ENCODE measurements around the gene RPIA. TPM values are rescaled to one million over a fixed set of nuclear protein-coding genes. Genes with fewer than 3 reads are reported as not detected.

The RPIA gene
- total RNA-seq, 3 donors from 2014 or later = 17.5 to 29.7 (median 25.7) TPM

- Histone ChIP-seq H3K9me3 (no peaks in the 10 kb centered on the region), H3K4me3 (no peak overlapping the region), H3K36me3 (ENCODE audit: low read depth) (no peaks in the 10 kb centered on the region), H3K4me1 (ENCODE audit: low read depth) (no peaks in the 10 kb centered on the region)
- DNase-seq (no peak), ATAC-seq (no peak)
- intact Hi-C loops (cut with DNase I, micrococcal nuclease) = no loop called here
- no peak for TF ChIP-seq CTCF (IDR thresholded peaks at IDR 0.05)
These were observed 45.0 kb downstream of the RPIA start for GRCh38 chr2:88736437-88736836.

GRCh38 chr2:88737385-88737784 is 45.9 kb downstream of the RPIA start:
- intact Hi-C loops (cut with DNase I, micrococcal nuclease) = no loop called here
- H3K36me3 ChIP-seq (ENCODE audit: low read depth) = no peaks in the 10 kb centered on the region
- ATAC-seq = no peak

GRCh38 chr2:88738271-88738670 is 46.8 kb downstream of the RPIA start:
- Histone ChIP-seq H3K4me3 (no peak overlapping the region), H3K4me1 (ENCODE audit: low read depth) (no peaks in the 10 kb centered on the region), H3K36me3 (ENCODE audit: low read depth) (no peaks in the 10 kb centered on the region), H3K9me3 (no peaks in the 10 kb centered on the region)
- DNase-seq (no peak), ATAC-seq (no peak)
- no peak for TF ChIP-seq CTCF (IDR thresholded peaks at IDR 0.05)
- intact Hi-C loops (cut with DNase I, micrococcal nuclease) = no loop called here

More at GRCh38 chr2:88737385-88737784, 45.9 kb downstream of the RPIA start:
- H3K9me3 ChIP-seq = no peaks in the 10 kb centered on the region
- H3K4me3 ChIP-seq = no peak overlapping the region
- no peaks in the 10 kb centered on the region for H3K4me1 ChIP-seq (ENCODE audit: low read depth)
- TF ChIP-seq CTCF (IDR thresholded peaks at IDR 0.05) = no peak
- no peak for DNase-seq

GRCh38 chr2:88739985-88740600 is 48.6 kb downstream of the RPIA start:
- Histone ChIP-seq H3K36me3 (ENCODE audit: low read depth) (no peaks in the 10 kb centered on the region), H3K4me1 (ENCODE audit: low read depth) (no peaks in the 10 kb centered on the region), H3K9me3 (peaks cover 3% of the 10 kb centered on the region), H3K4me3 (no peak overlapping the region)
- peak; percentile 87 for TF ChIP-seq CTCF (IDR thresholded peaks at IDR 0.05)
- peak; percentile 95 for ATAC-seq
- intact Hi-C loops (cut with DNase I, micrococcal nuclease) = loop anchor here in 1 of 2 donors (10.0 kb wide), 1 partner anchor 95 kb away; no protein-coding TSS in a partner anchor
- DNase-seq = peak in 2 of 3 donors; percentile 80 to 88

- H3K9me3 ChIP-seq = peaks cover 7% of the 10 kb centered on the region
- ATAC-seq = peak; percentile 42
- no peak overlapping the region for H3K4me3 ChIP-seq
- H3K36me3 ChIP-seq (ENCODE audit: low read depth) = no peaks in the 10 kb centered on the region
- no peaks in the 10 kb centered on the region for H3K4me1 ChIP-seq (ENCODE audit: low read depth)
- TF ChIP-seq CTCF (IDR thresholded peaks at IDR 0.05) = no peak
- no peak for DNase-seq
- intact Hi-C loops (cut with DNase I, micrococcal nuclease) = loop anchor here in 1 of 2 donors (10.0 kb wide), 1 partner anchor 88 kb away; no protein-coding TSS in a partner anchor
These were observed 55.5 kb downstream of the RPIA start for GRCh38 chr2:88746929-88747490.

All from mucosa of descending colon (tissue), 3 donors.